Tibial artery (tissue), 4 donors: ENCODE results near the gene GHITM.
"Not testable (repeated sequence)": the region's sequence is repeated elsewhere in the genome, so short reads cannot be mapped to it uniquely, and the experiment has no call there.

ENCODE experiments used
- DNase-seq, 2 donors: peaks; one replicate each; pipeline ENCODE4 v3.0.0-alpha.2; 2019
- H3K27ac ChIP-seq, 2 donors: fragments of 200-600 bp; sonication (generic) in 1 of 2; 1 replicate in 1 of 2; 2 replicates in 1 of 2; pipeline ENCODE4 v1.5.1; 2018 to 2019; ENCODE audit warnings: mild to moderate bottlenecking in 1 of 2
- H3K27me3 ChIP-seq, 2 donors: fragments of 200-600 bp; sonication (generic) in 1 of 2; one replicate each; pipeline versions ENCODE4 v1.5.1 to v1.6.0; 2016 to 2019
- H3K36me3 ChIP-seq, 3 donors: fragments of 200-600 bp; sonication (generic) in 2 of 3; one replicate each; pipeline ENCODE4 v1.5.1; 2016 to 2019; ENCODE audit warnings: mild to moderate bottlenecking in 2 of 3
- H3K4me1 ChIP-seq, 4 donors: fragments of 200-600 bp; sonication (generic) in 2 of 4; 1 replicate in 3 of 4; 2 replicates in 1 of 4; pipeline ENCODE4 v1.5.1; 2016 to 2019
- H3K4me3 ChIP-seq, 2 donors: fragments of 200-600 bp; sonication (generic) in 1 of 2; 1 replicate in 1 of 2; 2 replicates in 1 of 2; pipeline ENCODE4 v1.5.1; 2018 to 2019; ENCODE audit warnings: mild to moderate bottlenecking in 2 of 2
- H3K9me3 ChIP-seq, 3 donors: fragments of 200-600 bp; sonication (generic) in 1 of 3; one replicate each; pipeline ENCODE4 v1.5.1; 2016 to 2019
- CTCF ChIP-seq, 2 experiments: fragments of 200-600 bp in 1 of 2; fragments of 450-650 bp in 1 of 2; IDR thresholded peaks; one replicate each; pipeline ENCODE4 v1.5.1; 2017 to 2019; ENCODE audit warnings: antibody characterized with exemption in 2 of 2, mild to moderate bottlenecking in 1 of 2, moderate library complexity in 1 of 2
- intact Hi-C: fragments of 100-400 bp; cut with DNase I; formaldehyde crosslinking; loops from one replicate; pipeline ENCODE4 v1.15.0; 2023; ENCODE audit warnings: low total_unique reads

Gene GHITM

GRCh38 chr10:84123362-84123761, 15.9 kb upstream of the GHITM start:
- no peak for TF ChIP-seq CTCF (IDR thresholded peaks at IDR 0.05)
- intact Hi-C loops, result no loop called here
- H3K9me3 ChIP-seq, result peaks cover 2 to 23% (median 14%) of the 10 kb centered on the region in 3 donors
- H3K27ac ChIP-seq, result no peak overlapping the region
- no peak for DNase-seq
- no peaks in the 10 kb centered on the region for H3K4me1 ChIP-seq
- no peak overlapping the region for H3K4me3 ChIP-seq
- peaks cover 0 to 11% of the 10 kb centered on the region in 2 donors for H3K27me3 ChIP-seq
- H3K36me3 ChIP-seq, result no peaks in the 10 kb centered on the region

- H3K27ac ChIP-seq, H3K4me3 ChIP-seq, H3K36me3 ChIP-seq, H3K4me1 ChIP-seq, DNase-seq, intact Hi-C loops: not testable (repeated sequence)
- Histone ChIP-seq H3K27me3 (peaks cover 0 to 18% of the 10 kb centered on the region in 2 donors), H3K9me3 (peaks cover 2 to 23% (median 14%) of the 10 kb centered on the region in 3 donors)
Observed at GRCh38 chr10:84125910-84126784, 13.2 kb upstream of the GHITM start.

GRCh38 chr10:84126785-84127167, 12.5 kb upstream of the GHITM start:
- peaks cover 2 to 23% (median 14%) of the 10 kb centered on the region in 3 donors for H3K9me3 ChIP-seq
- H3K4me3 ChIP-seq, result no peak overlapping the region
- no peak overlapping the region for H3K27ac ChIP-seq
- no peak for TF ChIP-seq CTCF (IDR thresholded peaks at IDR 0.05)
- no peaks in the 10 kb centered on the region for H3K36me3 ChIP-seq
- DNase-seq, result no peak
- H3K4me1 ChIP-seq, result no peaks in the 10 kb centered on the region
- intact Hi-C loops, result no loop called here
- H3K27me3 ChIP-seq, result peaks cover 0 to 20% of the 10 kb centered on the region in 2 donors

DNA sequence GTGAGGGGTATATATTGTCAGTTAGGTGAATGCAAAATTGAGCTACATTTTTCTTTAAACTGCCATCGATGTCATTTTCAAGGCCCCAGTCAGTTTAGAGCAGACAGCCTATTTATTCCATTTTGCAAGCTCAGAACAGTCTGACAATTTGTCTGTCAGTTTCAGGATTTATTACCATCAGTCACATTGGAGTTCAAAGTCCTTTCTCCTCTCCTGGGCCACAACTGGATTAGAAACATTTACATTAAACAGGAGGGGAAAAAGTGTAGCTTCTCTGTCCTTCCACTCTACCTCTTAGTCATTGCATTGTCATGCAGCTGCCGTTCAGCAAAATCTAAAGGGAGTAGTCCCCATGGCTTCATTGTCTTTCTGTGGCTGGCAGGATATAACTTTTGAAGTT, 3.5 kb upstream of the GHITM start:
- H3K36me3 ChIP-seq, result no peaks in the 10 kb centered on the region
- DNase-seq, result no peak
- peaks cover 0 to 2% of the 10 kb centered on the region in 2 donors for H3K27me3 ChIP-seq
- no peak for TF ChIP-seq CTCF (IDR thresholded peaks at IDR 0.05)
- intact Hi-C loops, result no loop called here
- no peaks in the 10 kb centered on the region for H3K9me3 ChIP-seq
- H3K4me1 ChIP-seq, result peaks cover 0 to 8% (median 7%) of the 10 kb centered on the region in 4 donors
- no peak overlapping the region for H3K27ac ChIP-seq
- no peak overlapping the region for H3K4me3 ChIP-seq

GRCh38 chr10:84137811-84138210, 1.5 kb upstream of the GHITM start:
- no peak for DNase-seq
- Histone ChIP-seq H3K27ac (no peak overlapping the region), H3K4me3 (no peak overlapping the region), H3K9me3 (no peaks in the 10 kb centered on the region), H3K27me3 (no peaks in the 10 kb centered on the region), H3K36me3 (peaks cover 2 to 9% (median 5%) of the 10 kb centered on the region in 3 donors), H3K4me1 (peaks cover 0 to 18% (median 14%) of the 10 kb centered on the region in 4 donors)
- intact Hi-C loops, result no loop called here
- TF ChIP-seq CTCF (IDR thresholded peaks at IDR 0.05), result no peak

DNA sequence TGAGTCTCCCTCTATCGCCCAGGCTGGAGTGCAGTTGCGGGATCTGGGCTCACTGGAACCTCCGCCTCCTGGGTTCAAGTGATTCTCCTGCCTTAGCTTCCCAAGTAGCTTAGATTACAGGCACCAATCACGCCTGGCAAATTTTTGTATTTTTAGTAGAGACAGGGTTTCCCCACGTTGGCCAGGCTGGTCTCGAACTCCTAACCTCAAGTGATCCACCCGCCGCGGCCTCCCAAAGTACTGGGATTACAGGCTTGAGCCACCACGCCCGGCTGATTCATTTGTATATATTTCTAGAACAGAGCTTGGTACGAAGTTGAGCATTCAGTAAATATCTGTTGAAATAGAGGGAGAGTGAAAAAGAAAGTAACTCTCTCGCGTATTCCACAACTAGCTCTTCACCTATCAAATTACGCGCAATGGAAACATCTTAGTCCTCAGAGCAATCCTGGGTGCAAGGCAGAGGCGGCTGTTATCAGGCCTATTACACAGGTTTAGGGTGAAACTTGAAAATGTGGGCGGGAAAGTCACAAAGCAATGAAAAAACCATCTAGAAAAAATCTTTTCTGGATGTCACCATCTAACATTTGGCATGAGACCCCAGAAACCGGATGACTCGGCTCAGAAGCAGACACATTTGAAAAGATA, 707 bp upstream of the GHITM start:
- H3K27ac ChIP-seq, result peak overlapping the region; percentile 89 to 96
- intact Hi-C loops, result no loop called here

More for the DNA sequence above, 707 bp upstream of the GHITM start:
- TF ChIP-seq CTCF (IDR thresholded peaks at IDR 0.05), result no peak
- DNase-seq, result peak in 1 of 2 donors; percentile 22
- Histone ChIP-seq H3K9me3 (no peaks in the 10 kb centered on the region), H3K36me3 (peaks cover 10 to 17% (median 13%) of the 10 kb centered on the region in 3 donors), H3K4me3 (peak overlapping the region; percentile 76 to 83), H3K4me1 (peaks cover 0 to 18% (median 14%) of the 10 kb centered on the region in 4 donors), H3K27me3 (no peaks in the 10 kb centered on the region)
